PFSK-1 (cell line): ENCODE data around the gene NCOR1.

Source experiments
- POLR2AphosphoS5 ChIP-seq: IDR thresholded peaks from 2 replicates; pipeline ENCODE4 v1.6.1; 2012; ENCODE audit warnings: low read depth, mild to moderate bottlenecking, control low read depth, low read length, moderate library complexity
- SIN3A ChIP-seq: IDR thresholded peaks from 2 replicates; pipeline ENCODE4 v1.6.1; 2012; ENCODE audit warnings: mild to moderate bottlenecking, low read length, moderate library complexity, borderline replicate concordance; ENCODE audit not compliant: insufficient read depth

- TF ChIP-seq POLR2AphosphoS5: no peak
- no peak for TF ChIP-seq SIN3A
Measured at GRCh38 chr17:16222406-16222805, 7.1 kb upstream of the NCOR1 start.
